Effector CD8-positive, alpha-beta T cell (primary cell): ENCODE measurements around the gene PHETA1.
A peak's percentile ranks its signal among the peaks of the same experiment; 100 is the strongest.
"Not testable (repeated sequence)": the region's sequence is repeated elsewhere in the genome, so short reads cannot be mapped to it uniquely, and the experiment has no call there.

ENCODE experiments used
- DNase-seq: peaks from one replicate; lab custom pipeline; 2025; lab: John Stamatoyannopoulos, UW

The PHETA1 gene

DNA sequence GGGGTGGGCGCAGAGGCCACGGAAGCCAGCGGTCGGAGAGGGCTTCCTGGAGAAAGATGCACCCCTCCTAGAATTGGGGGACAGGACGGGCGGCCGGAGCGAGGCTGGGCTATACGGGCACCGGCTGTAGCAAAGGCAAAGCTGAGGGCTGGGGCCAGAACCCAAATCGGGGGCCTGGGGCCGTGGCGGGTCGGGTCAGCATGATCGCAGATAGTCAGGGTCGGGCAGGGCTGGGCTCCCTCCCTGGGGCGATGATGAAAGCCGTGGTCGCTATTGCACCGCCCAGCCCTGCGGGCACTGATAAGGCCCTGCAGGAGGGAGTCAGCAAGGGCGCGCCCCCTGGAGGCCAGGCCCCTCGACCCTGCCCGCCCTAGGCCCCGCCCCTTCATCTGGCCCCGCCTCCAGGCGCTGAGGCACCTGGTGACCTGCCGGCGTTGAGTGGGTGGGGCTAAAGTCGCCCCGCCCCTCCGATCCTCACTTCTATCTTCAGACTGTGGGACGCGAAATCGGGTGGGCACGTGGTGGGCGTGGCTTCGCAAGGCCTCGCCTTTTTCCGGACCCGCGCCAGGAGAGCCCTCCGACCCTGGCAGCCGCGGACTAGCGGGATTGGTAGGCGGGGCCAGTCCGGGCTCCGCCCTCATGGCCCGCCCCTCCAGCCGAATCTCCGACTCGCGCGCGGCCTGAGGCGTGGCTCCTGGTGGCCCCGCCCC lies 36.4 kb upstream of the PHETA1 start:
- DNase-seq = peak; percentile 99

DNA sequence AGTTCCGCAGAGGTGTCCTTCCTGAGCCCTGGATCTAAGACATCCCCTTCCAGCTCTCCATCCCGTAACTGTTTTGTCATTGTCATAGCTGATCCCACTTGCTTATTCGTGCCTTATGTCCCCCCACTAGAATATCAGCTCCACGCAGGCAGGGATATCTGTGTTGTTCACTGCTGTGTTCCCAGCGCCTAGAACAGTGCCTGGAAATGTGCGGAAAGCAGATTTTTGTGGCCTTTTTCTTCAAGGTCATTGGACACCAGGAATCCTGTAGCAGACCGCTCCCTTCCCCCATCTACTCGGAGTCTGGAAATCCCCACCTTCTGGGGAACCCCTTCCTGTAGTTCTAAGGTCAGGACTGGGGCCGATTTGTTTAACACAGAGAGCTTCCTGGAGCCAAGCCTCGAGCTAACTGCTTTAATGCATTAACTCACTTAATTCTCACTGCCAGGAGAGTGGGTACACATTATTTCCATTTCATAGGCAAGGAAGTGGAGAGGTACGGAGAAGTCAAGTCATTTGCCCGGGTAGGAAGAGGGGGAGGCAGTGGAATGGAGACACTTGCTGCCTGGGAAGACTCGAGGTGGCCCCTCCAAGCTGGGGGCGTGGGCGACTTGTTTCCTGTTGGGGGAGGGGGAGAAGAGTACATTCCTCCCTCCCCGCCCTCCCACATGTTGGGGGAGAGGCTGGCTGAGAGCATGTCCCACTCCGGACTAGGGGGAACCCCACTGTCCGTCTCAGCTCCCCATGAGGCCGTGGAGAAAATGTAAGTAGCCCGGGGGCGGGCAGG lies 35.7 kb upstream of the PHETA1 start:
- peak; percentile 26 for DNase-seq

DNA sequence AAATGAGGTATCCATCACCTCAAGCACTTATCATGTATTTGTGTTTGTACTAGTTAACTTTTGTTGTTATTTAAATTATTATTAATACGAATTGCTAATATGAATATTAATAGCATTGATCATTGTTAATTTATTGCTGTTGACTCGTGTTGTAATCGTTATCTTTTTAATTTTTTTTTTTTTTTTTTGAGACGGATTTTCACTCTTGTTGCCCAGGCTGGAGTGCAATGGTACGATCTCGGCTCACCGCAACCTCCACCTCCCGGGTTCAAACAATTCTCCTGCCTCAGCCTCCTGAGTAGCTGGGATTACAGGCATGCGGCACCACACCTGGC lies 33.6 kb upstream of the PHETA1 start:
- DNase-seq = not testable (repeated sequence)

DNA sequence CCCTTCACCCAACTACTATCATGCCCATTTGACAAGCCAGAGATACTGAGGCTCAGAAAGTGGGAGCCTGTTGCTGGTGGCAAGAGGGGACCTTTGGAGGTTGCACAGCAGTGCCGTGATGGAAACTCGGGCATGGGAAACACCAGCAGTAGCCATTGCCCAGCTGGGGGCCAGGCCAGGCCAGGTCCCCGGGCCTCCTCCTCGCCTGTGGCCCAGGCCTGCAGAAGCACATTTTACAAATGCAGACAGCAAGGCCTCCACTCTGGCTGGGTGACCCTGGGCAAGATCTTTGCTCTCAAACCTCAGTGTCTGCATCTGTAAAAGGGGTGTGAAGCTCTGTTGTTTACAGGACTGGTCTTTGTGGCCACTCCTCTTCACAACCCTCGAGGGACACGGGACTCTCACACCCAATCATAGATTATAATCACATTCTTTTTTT lies 32.3 kb upstream of the PHETA1 start:
- no peak for DNase-seq

DNA sequence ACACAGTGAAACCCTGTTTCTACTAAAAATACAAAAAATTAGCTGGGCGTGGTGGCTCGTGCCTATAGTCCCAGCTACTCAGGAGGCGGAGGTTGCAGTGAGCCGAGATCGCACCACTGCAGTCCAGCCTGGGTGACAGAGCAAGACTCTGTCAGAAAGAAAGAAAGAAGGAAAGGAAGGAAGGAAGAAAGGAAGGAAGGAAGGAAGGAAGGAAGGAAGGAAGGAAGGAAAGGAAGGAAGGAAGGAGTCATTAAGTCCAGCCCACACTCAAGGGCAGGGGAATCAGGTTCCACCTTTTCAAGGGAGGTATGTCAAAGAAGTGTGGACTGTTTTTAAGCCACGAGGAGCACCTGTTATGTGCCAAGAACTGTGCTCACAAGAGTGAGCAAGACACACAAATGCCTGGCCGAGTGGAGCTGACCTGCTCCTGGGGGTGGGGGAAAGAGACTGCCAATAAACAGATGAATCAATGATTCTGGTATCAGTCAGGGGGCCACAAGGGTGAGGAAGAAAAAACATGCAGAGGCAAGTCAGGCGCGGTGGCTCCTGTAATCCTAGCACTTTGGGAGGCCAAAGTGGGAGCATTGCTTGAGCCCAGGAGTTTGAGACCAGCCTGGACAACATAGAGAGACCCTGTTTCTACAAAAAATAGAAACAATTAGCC lies 31.0 kb upstream of the PHETA1 start:
- not testable (repeated sequence) for DNase-seq

DNA sequence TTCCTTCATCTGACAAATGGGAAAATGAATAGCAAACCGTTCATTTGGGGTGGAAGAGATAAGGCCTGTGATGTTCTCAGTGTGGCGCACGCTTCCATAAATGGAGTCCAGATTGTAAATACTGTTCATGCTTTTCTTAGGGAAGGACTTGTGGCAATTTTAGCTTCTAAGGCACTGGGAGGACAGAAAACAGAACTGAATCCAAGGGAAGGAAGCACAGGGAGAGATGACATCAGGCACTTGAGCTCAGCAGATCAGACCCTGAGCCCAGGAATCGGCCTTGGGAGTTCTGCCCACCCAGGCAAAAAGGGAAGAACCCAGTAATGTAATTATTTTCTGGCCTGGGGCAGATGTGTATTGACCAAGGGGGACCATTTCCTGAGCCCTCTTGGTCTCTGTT lies 29.6 kb upstream of the PHETA1 start:
- no peak for DNase-seq

DNA sequence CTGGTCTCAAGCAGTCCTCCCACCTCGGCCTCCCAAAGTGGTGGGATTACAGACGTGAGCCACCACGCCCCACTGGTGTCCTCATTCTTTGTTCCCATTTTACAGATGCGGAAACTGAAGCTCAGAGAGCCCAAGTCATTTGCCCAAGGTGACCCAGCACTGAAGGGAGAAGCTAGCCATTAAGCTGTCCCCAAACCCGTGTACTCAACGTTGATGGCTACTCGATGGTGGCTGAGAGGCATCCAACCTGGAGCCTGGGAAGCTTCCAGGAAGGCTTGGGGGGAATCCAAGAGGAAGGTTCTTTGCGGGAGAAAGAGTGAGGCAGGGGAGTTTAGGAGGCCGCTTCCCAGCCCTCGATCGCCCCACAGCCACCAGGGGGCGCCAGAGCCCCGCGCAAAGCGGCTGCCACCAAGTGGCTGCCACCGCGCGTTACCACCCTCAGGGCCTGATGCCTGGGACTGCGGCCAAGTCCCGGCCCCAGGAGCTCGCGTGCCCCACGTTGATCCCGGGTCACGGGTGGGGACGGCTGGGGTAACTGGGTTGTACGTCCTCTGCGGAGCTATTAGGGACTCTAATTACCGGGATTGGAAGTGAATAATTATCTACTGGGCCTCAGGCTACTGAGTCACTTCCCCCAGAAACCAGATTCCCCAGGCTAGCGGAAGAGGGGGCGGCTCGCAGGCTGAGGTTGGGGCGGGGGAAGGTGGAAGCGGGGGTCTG lies 28.0 kb upstream of the PHETA1 start:
- DNase-seq = peak; percentile 83

DNA sequence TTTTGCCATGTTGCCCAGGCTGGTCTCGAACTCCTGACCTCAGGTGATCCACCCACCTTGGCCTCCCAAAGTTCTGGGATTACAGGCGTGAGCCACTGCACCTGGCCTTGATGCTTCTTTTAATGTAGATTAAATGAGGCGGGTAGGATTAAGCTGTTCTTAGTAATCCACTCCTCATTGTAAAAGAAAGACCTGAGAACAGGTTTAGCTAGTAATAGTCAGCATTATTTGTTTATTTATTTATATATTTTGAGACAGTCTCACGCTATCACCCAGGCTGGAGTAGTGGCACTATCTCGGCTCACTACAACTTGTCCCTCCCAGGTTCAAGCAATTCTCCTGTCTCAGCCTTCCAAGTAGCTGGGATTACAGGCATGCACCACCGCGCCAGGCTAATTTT lies 27.4 kb upstream of the PHETA1 start:
- not testable (repeated sequence) for DNase-seq

DNA sequence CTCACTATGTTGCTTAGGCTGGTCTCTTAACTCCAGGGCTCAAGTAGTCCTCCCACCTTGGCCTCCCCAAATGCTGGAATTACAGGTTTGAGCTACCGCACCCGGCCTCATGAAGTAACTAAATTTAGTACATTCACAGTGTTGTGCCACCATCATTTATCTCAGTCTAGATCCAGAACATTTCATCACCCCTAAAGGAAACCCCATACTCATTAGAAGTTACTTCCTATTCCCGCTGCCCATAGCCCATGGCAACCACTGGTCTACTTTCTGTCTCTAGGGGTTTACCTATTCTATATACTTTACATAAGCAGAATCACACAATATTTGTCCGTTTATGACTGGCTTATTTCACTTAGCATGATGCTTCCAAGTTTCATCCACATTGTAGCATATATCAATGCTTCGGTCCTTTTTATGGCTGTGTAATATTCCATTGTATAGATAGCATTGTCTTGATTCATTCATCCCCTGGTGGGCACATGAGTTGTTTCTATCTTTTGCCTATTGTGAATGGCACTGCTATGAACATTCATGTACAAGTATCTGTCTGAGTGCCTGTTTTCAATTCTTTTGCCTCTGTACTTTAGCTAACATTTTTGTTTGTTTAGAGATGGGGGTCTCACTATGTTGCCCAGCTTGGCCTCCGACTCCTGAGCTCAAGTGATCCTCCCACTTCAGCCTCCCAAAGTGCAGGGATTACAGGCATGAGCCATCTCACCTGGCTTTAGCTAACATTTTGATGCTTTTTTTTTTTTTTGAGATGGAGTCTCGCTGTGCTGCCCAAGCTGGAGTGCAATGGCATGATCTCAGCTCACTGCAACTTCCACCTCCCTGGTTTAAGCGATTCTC lies 26.7 kb upstream of the PHETA1 start:
- no peak for DNase-seq

DNA sequence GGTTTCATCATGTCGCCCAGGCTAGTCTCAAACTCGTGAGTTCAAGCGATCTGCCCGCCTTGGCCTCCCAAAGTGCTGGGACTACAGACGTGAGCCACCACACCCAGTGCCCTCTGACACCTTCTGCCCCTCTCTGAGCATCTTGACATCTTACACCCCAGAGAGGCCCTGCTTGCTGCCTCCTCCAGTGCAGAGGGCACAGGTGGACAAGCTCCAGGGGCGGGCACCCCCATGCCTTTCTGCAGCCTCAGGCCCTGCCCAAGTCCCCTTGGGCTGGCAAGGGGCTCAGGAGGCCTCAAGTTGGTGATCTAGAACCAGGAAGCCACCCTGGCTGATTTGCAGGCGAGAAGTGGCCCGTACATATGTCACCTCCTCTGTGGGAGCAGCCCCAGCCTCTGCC lies 25.6 kb upstream of the PHETA1 start:
- no peak for DNase-seq

DNA sequence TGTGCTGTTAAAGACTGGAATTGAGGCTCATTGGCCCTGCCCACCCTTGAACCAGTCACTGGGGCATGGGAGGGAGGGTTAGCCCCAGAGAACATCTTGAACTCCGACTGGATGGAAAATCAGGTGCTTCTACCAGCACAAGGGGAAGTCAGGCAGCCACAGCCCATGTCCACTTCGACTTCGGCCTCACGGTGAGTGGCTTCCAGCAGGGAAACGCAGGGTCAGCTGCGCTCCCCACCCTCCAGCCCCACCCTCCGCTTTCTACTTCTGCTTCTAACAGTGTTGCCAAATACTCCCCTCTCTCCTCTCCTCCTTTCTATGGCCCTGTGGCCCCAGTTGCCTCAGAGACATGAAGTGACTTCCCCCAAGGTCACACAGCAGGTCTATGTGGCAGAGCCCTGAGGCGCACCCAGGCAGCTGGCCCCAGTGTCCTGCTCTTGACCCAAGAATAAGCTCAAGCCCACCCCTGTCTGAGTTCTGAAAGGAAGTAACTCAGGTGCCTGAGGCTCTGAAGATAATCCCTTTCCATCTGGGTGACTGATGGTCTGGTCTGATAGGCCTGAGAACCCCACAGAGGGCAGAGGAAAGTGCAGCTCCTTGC lies 24.9 kb upstream of the PHETA1 start:
- DNase-seq = no peak

DNA sequence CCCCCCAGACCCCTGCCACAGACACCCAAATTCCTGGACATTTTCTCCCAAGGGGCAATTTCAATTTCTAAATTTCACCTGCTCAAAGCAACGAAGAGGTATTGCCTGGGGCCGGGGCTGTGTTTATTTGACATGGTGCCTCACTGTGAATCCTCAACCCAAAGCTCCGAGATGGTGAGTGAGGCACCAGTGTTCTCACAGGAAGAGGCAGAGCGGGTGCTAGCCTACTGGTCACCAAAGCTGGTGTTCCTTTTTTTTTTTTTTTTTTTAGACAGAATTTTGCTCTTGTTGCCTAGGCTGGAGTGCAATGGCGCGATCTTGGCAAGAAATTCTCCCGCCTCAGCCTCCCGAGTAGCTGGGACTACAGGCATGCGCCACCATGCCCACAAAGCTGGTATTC lies 22.0 kb upstream of the PHETA1 start:
- no peak for DNase-seq

DNA sequence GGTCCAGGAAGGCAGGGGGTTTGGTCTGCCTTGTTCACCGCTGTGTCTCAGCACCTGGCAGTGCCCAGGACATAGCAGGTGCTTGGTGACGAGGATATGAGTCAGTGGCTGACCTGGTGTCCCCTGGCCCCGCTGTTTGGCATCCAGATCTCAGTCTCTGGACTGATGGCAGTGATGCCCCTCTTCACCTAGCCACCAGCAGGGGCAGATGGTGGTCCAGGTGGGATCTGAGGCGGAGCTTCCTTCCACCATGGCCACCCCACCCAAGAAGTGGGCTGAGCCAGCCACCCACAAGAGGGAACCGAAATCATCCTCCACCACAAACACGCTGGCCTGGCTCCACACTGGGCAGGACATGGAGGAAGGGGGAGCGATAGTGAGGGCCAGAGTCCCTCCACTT lies 20.7 kb upstream of the PHETA1 start:
- no peak for DNase-seq

DNA sequence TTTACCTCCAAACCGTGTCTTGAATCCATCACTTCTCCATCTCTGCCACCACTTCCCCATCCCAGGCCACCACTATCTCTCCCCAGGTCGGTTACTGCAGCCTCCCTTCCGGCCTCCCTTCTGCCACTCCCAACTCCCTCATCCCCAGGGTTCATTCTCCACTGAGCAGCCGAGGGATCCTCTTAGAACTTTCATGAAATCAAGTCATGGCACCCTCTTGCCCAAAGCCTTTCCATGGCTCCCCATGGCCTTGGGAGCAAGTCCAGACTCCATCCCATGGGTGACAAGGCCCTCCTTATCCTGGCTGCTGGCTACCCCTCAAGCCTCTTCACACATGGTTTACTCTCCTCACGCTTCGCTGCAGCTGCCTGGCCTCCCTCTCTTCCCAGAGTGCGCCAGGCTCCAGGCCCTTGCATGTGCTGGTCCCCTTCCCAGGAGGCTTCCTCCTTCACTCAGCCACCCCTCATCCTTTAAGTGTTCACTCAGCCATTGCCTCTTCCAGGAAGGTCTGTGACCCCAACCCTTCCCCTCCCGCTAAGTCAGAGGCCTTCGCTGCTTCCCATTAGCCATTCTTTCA lies 18.9 kb upstream of the PHETA1 start:
- DNase-seq = no peak

DNA sequence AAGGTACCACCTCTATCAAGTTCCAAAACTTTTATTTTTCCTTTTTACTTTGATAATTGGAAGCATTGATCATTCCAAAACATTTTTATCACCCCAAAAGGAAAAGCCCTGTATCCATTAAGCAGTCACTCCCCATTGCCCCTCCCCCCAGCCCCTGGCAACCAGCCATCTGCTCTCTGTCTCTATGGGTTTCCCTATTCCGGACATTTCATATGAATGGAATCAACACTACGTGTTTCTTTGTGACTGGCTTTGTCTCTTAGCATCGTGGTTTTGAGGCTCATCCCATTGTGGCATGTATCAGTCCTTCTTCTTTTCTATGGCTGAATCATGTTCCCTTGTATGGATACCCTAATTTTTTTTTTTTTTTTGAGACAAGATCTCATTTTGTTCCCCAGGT lies 18.0 kb upstream of the PHETA1 start:
- DNase-seq = no peak

DNA sequence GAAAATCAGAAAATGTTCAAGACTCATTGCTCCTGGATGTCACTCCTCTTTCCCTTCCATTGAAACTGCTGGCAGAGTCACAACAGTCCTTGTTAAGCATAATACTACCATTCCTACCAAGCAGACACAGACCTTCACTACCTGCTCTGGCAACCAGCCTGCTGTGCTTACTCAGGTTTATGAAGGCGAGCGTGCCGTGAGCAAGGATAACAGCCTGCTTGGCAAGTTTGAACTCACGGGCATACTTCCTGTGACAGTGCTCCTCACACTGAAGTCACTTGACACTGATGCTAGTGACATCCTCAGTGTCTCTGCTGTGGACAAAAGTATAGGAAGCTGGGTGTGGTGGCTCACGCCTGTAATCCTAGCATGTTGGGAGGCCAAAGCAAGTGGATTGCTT lies 15.7 kb upstream of the PHETA1 start:
- no peak for DNase-seq

DNA sequence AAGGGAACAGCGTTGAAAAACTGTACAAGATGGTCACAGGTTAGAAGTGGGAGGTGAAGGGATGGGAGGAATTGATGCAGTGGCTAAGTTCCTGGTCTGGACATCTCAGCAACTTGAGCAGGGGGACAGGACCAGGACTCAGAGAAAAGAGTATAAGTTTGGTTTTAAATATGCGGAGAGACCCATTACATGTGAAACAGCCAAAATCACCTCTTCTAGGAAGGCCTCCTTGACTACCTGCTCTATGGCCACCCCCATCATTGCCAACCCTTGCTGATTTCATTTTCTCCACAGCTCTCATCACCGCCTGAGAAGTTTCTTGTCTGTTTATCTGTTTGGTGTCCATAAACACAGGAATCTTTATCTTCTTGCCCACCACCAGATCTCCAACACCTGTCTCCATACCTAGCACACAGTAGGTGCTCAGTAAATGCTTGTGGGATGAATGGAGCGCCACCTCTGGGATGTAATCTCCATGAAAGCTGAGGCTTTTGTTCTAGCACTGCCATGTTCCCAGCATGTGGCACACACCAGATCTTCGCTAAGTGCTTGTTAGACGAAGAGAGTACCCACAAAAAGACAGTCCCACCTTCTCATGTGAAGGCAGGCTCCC lies 11.2 kb upstream of the PHETA1 start:
- DNase-seq = no peak

DNA sequence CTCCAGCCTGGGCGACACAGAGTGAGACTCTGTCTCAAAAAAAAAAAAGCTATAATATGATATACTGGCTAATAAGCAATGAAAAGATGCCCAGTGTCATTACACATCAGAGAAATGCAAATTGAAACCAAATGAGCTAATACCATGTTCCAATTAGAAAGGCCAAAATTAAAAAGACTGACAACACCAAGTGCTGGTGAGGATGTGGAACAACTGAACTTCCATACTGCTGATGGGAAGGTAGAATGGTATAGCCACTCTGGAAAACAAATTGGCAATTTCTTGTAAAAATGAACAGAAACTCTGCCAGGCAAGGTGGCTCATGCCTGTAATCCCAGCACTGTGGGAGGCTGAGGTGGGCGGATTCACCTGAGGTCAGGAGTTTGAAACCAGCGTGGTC lies 8.5 kb upstream of the PHETA1 start:
- no peak for DNase-seq

DNA sequence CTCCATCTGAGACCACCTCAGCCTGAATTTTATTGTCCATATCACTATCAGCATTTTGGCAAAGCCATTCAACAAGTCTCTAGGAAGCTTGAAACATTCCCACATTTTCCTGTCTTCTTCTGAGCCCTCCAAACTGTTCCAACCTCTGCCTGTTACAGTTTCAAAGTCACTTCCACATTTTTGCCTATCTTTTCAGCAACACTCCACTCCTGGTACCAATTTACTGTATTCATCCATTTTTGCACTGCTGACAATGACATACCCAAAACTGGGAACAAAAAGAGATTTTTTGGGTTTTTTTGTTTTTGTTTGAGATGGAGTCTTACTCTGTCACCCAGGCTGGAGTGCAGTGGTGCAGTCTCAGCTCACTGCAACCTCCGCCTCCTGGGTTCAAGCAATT lies 4.3 kb upstream of the PHETA1 start:
- not testable (repeated sequence) for DNase-seq

DNA sequence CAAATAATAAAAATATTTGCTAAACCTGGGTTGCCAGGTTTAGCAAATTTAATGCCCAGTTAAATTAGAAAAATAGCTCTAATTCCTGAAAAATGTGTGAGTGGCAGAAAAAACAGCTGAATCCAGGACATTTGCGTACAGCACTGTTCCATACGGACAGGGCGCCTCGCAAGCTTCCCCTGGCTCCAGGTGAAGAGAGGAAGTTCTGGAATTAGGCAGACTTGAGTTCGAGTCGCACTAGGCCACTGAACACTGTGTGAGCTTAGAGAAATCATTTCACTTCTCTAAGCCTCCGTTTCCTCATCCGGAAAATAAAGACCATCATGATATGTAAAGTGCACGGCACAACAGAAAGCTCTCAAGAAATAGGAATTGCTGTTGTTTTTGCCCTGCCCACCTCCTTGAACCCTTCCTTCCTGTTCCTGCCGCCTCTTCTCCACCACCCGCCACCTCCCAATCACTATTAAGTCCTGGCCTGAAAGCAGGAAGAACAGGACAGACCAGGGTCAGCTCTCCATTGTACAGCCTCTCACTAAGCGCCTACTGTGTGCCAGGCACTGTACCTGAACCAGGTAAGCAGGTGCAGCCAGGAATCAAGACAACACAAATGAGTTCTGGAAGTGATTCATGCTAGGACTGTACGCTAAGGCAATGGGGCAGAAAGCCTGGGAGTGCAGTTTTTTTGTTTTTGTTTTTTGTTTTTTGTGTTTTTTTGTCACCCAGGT lies 763 bp upstream of the PHETA1 start:
- DNase-seq = no peak
